ENCODE data around the gene PALD1.

PALD1 gene

GRCh38 chr10:70535451-70535850 lies 56.9 kb downstream of the PALD1 start:
- DNase-seq (ENCODE audit: low spot score): no peak

GRCh38 chr10:70536196-70536861 lies 57.8 kb downstream of the PALD1 start:
- no peak for DNase-seq (ENCODE audit: low spot score)

- DNase-seq (ENCODE audit: low spot score): no peak
These were observed 59.0 kb downstream of the PALD1 start for GRCh38 chr10:70537398-70538194.

DNA sequence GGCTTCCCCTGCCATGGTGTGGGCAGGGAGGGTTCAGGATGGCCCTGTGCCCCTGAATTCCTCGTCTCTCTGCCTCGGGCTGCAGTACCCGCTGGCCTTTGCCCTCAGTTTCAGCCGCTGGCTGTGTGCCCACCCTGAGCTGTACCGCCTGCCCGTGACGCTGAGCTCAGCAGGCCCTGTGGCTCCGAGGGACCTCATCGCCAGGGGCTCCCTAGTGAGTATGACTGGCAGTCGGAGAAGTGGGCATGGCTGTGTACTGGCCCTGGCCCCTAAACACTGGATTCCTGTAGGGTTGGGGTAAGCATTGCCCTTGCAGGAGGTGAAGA lies 59.6 kb downstream of the PALD1 start:
- no peak for DNase-seq (ENCODE audit: low spot score)

DNA sequence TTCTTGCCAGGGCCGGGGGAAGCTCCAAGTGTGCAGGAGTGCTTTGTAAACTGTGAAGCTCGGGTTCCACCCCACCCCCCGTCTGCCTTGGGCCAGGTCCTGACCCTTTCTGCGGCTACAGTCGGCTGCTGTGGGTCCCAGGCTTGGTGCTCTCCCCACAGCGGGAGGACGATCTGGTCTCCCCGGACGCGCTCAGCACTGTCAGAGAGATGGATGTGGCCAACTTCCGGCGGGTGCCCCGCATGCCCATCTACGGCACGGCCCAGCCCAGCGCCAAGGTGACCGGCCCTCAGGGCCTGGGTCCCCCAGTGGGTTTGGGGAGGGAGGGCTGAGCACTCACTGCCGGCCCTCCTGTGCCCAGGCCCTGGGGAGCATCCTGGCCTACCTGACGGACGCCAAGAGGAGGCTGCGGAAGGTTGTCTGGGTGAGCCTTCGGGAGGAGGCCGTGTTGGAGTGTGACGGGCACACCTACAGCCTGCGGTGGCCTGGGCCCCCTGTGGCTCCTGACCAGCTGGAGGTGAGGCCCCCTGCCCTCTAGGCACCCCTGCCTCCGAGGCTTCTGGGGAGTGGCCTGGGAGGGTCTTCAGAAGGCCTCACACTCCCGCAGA lies 60.3 kb downstream of the PALD1 start:
- no peak for DNase-seq (ENCODE audit: low spot score)

GRCh38 chr10:70539471-70539870 lies 60.9 kb downstream of the PALD1 start:
- no peak for DNase-seq (ENCODE audit: low spot score)

- DNase-seq (ENCODE audit: low spot score): no peak
These were observed 61.7 kb downstream of the PALD1 start for GRCh38 chr10:70540089-70540788.

GRCh38 chr10:70540789-70541360 lies 62.3 kb downstream of the PALD1 start:
- no peak for DNase-seq (ENCODE audit: low spot score)

DNA sequence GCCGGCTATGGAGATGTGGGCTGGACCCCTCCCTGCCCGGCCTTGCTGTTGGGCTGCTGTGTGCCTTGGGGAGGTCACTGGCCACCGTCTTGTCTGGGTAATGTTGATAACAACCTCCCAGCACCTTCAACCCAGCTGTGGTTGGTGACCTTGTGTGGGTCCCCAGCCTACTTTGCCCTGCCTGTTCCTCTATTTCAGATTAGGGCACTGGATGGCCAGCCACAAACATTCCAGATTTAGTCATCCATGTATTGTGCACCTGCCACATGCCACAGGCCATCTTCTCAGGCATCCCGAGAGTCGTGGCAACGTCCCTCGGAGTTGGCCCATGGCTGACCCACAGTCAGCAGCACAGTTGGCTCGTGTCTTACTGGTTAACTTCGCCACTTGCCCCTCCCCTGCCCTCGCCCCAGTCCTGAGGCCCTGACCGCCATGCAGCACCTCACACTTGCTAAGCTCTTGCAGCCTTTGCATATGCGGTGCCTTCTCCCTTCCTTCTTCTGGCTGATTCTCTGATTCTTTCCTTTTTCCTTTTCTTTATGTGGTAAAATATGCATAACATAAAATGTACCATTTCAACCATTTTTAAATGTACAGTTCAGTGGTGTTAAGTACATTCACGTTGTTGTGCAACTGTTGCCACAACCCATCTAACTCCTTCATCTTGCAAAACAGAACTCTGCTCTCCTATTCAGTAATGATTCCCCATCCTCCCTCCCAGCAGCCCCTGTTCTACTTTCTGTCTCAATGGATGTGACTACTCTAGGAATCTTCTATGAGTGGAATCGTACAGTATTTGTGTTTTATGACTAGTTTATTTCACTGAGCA lies 63.4 kb downstream of the PALD1 start:
- no peak for DNase-seq (ENCODE audit: low spot score)

DNA sequence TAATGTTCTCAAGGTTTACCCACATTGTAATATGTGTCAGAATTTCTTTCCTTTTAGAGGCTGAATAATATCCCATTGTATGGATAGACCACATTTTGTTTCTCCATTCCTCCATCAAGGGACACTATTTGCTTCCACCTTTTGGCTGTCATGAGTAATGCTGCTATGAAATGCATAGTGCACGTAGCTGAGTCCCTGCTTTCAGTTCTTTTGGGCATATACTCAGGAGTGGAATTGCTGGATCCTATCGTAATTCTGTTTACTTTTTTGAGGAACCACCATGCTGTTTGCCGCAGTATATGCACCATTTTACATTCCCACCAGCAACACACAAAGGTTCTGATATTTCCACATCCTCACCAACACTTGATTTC lies 64.0 kb downstream of the PALD1 start:
- no peak for DNase-seq (ENCODE audit: low spot score)

- no peak for DNase-seq (ENCODE audit: low spot score)
These were observed 65.3 kb downstream of the PALD1 start for GRCh38 chr10:70543911-70544310.

GRCh38 chr10:70544431-70545340 lies 66.1 kb downstream of the PALD1 start:
- no peak for DNase-seq (ENCODE audit: low spot score)

DNA sequence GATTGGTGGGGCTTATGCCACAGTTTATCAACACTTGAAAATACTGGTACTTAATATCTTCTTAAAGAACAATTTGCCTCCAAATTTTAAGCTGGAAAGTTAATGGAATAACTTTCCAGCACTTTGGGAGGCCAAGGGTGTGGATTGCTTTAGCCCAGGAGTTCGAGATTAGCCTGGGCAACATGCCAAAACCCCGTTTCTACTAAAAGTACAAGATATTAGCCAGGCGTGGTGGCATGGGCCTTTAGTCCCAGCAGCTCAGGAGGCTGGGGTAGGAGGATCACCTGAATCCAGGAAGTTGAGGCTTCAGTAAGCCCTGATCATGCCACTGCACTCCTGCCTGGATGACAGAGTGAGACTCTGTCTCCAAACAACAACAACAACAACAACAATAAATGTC lies 68.0 kb downstream of the PALD1 start:
- DNase-seq (ENCODE audit: low spot score): no peak

DNA sequence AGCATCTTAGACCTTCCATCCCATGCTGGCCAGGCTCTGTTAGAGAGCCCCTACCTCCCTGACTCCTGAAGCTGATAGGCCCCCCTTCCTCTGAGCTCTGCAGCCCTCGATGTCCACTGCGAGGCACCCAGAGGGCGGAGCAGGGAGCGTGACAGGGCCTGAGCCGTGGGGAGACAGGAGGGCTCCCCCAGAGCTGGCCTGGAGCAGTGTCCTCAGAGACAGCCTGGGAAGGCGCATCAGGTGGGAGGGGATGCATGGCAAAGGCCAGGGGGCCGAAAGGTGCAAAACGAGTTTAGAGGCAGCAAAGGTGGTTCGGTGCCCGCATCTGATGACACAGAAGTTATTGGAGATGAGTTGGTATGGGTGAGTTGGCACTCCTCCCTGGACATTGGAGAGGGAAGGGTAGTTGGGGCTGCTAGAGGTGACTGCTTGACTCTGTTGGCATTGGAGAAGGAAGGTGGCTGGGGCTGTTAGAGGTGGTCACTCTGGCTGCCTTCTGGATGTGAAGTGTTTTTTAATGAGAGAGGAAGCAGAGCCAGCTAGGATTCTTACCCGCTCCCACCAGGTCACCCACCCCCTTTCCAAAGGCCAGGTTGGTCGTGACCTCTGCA lies 70.9 kb downstream of the PALD1 start:
- DNase-seq (ENCODE audit: low spot score): no peak

DNA sequence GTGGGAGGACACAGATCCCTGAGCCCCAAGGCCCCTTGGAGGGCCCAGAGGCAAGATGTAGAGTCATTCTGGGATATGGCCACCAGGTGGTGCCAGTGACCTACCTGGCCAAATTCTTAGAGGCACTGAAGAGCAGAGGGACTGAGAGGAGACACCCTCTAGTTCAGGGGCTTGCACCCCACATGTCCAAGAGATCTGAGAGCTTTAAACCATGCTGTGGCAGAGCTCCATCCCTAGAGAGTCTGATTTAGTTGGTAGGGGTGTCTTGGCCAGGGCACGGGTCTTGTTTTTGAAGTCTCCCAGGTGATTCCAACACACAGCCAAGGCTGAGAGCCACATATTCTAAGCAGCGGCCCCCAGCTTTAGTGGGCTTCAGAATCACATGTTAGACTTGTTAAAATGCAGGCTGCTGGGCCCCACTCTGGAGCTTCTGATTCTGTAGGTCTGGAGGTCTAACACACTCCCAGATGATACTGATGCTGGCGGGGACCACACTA lies 71.4 kb downstream of the PALD1 start:
- peak; percentile 57 for DNase-seq (ENCODE audit: low spot score)

- DNase-seq (ENCODE audit: low spot score): no peak
These were observed 71.9 kb downstream of the PALD1 start for GRCh38 chr10:70550459-70550858.

DNA sequence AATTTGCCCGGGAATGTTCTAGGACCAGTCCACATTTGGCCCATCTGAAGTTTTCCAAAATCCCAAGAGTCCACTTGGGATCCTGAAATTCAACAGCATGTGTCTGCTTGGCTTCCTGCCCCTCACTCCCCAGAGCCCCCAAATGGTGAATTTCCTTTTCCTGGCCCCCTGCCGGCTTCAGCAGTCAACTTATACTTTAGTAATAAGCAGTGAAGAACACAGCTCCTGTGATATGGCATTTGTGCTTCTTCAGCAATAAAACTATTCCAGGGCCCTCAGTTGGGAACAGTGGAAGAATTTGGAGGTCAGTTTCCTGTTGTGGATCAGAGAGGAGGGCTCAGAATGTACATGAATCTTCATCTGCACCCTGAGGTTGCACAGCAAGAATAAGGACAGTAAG lies 72.9 kb downstream of the PALD1 start:
- no peak for DNase-seq (ENCODE audit: low spot score)

GRCh38 chr10:70551971-70552422 lies 73.4 kb downstream of the PALD1 start:
- no peak for DNase-seq (ENCODE audit: low spot score)

DNA sequence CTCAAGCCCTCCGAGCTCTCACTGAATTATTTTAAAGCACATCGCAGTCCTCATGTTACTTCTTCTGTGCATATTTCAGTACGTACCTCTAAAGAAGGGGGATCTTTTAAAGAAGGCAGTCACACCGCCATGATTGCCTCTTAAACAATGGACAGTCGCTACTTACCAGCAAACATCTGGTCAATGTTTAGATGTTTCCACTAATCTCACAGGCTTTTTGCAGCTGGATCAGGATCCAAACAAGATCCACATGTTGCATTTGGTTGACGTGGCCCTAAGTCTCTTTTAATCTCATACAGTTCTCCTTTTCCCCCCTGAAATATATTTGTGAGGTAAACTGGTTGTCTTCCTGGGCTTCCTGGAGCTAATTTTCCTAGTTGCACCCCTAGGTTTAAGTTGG lies 74.0 kb downstream of the PALD1 start:
- DNase-seq (ENCODE audit: low spot score): no peak

DNA sequence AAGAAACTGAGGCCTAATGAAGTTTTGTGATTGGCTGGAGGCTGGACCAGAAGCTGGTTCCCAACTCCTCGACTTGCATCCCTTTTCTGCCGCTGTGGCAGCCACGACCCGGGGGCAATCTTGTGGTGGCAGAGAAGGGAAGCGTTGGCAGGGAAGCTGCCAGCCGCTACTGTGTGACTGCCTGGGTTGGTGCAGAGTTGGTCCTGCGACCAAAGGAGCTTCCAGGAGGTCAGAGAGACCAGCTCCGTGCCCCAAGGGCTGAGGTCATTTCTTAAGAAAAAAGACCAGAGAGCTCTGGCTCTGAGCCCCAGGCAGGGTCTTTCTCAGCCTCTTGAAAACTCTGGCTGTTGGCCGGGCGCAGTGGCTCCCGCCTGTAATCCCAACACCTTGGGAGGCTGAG lies 76.8 kb downstream of the PALD1 start:
- no peak for DNase-seq (ENCODE audit: low spot score)
